HG02763 (cell line): Measurements from ENCODE around the gene SLC35A4.
"Not testable (repeated sequence)": the region's sequence is repeated elsewhere in the genome, so short reads cannot be mapped to it uniquely, and the experiment has no call there.

Experiments used
- ATAC-seq: cut with Tn5 transposase; IDR thresholded peaks from one replicate; pipeline ENCODE4 v1.9.1; 2021; ENCODE audit warnings: mild to moderate bottlenecking, moderate library complexity; ENCODE audit not compliant: unreplicated experiment

SLC35A4 gene

GRCh38 chr5:140557965-140558364, 6.7 kb upstream of the SLC35A4 start:
- ATAC-seq = no peak

- ATAC-seq = no peak
Observed at GRCh38 chr5:140558542-140558941, 6.1 kb upstream of the SLC35A4 start.

GRCh38 chr5:140560227-140560626, 4.4 kb upstream of the SLC35A4 start:
- ATAC-seq = no peak

GRCh38 chr5:140561753-140562523, 2.7 kb upstream of the SLC35A4 start:
- no peak for ATAC-seq

GRCh38 chr5:140563596-140563995, 1.0 kb upstream of the SLC35A4 start:
- no peak for ATAC-seq

DNA sequence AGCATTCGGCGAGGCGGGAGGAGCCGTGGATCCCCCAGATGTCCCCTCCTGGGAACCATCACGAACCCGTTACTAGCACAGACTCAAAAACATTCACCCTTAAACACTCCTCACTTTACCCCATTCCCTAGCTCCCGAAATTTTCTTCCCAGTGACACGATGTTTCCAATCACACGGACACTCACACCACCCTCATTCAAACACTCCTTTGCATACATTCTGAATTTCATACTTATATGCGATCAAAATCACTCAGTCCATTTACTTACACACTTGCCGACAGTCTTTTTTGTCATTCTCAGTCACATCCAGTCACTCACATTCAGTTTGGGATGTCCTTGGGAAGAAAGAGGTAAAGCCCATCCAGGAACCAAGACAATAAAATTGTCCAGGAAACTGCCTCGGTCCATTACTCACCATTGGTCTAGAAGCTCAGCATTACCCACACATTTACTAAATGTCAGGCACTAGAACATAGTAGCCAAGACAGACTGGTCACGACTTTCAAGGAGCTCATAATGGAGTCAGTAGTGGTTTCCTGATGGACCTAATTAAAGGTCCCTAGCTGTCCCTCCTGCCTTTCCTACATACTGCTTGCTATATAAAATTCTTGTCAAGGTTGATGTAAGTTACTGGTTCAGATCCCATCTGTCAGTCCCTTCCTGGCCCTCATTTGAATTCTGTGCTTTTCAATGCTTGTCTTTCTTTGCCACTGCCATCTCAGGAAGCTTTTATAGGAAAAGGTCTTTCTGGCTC, 574 bp downstream of the SLC35A4 start:
- no peak for ATAC-seq

- no peak for ATAC-seq
Observed at GRCh38 chr5:140565780-140566095, 1.1 kb downstream of the SLC35A4 start.

- no peak for ATAC-seq
Observed at GRCh38 chr5:140566665-140567064, 2.0 kb downstream of the SLC35A4 start.

DNA sequence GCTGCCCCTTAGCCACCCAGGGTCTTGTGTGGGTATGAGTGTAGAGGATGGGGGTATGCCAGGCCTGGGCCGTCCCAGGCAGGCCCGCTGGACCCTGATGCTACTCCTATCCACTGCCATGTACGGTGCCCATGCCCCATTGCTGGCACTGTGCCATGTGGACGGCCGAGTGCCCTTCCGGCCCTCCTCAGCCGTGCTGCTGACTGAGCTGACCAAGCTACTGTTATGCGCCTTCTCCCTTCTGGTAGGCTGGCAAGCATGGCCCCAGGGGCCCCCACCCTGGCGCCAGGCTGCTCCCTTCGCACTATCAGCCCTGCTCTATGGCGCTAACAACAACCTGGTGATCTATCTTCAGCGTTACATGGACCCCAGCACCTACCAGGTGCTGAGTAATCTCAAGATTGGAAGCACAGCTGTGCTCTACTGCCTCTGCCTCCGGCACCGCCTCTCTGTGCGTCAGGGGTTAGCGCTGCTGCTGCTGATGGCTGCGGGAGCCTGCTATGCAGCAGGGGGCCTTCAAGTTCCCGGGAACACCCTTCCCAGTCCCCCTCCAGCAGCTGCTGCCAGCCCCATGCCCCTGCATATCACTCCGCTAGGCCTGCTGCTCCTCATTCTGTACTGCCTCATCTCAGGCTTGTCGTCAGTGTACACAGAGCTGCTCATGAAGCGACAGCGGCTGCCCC, 2.6 kb downstream of the SLC35A4 start:
- ATAC-seq = no peak

DNA sequence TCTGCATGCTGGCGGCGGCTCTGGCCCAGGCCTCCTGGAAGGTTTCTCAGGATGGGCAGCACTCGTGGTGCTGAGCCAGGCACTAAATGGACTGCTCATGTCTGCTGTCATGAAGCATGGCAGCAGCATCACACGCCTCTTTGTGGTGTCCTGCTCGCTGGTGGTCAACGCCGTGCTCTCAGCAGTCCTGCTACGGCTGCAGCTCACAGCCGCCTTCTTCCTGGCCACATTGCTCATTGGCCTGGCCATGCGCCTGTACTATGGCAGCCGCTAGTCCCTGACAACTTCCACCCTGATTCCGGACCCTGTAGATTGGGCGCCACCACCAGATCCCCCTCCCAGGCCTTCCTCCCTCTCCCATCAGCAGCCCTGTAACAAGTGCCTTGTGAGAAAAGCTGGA, 3.2 kb downstream of the SLC35A4 start:
- no peak for ATAC-seq

DNA sequence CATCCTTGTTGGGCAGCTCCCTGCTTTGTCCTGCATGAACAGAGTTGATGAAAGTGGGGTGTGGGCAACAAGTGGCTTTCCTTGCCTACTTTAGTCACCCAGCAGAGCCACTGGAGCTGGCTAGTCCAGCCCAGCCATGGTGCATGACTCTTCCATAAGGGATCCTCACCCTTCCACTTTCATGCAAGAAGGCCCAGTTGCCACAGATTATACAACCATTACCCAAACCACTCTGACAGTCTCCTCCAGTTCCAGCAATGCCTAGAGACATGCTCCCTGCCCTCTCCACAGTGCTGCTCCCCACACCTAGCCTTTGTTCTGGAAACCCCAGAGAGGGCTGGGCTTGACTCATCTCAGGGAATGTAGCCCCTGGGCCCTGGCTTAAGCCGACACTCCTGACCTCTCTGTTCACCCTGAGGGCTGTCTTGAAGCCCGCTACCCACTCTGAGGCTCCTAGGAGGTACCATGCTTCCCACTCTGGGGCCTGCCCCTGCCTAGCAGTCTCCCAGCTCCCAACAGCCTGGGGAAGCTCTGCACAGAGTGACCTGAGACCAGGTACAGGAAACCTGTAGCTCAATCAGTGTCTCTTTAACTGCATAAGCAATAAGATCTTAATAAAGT, 3.9 kb downstream of the SLC35A4 start:
- ATAC-seq = no peak

- no peak for ATAC-seq
Observed at GRCh38 chr5:140569197-140569596, 4.6 kb downstream of the SLC35A4 start.

DNA sequence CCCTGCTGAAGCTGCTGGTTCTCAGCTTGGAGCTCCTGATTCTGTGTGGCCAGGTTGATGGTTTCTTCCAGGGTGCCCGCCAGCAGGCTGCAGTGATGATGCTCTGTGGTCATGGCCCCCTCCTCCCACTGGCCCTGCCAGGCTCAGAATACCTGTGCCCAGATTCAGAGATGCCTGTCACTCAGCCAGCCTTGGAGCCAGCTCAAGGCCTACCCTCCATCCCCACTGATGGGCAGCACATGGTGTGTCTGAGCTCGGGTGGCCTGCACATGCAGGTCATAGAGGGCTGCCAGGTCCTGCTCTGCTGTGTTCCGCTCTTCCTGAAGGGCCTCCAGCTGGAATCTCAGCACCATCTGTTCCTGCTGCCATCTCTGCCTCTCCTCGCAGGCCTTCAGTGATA, 5.4 kb downstream of the SLC35A4 start:
- ATAC-seq = no peak

GRCh38 chr5:140570488-140570887, 5.9 kb downstream of the SLC35A4 start:
- ATAC-seq = no peak

GRCh38 chr5:140571105-140571504, 6.5 kb downstream of the SLC35A4 start:
- ATAC-seq = no peak

DNA sequence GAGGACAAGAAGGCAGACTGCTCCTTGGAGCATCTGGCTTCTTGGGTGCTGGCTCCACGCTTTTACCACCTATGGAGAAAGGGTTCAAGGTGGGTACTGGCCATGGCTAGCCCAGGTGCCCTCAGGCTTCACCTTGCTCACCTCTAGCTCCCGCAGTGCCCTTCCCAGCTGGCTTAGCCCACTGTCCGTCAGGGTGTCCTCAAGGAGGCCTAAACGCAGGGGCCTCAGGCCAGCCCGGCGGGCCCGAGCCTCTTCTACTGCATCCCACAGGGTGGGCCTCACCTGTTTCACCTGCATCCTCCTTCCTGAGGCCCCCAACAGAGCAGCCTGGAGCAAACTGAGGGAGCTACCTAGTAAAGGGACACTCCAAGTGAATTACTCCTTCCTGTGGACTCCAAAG, 9.1 kb downstream of the SLC35A4 start:
- ATAC-seq = no peak

- no peak for ATAC-seq
Observed at GRCh38 chr5:140574165-140574564, 9.5 kb downstream of the SLC35A4 start.

DNA sequence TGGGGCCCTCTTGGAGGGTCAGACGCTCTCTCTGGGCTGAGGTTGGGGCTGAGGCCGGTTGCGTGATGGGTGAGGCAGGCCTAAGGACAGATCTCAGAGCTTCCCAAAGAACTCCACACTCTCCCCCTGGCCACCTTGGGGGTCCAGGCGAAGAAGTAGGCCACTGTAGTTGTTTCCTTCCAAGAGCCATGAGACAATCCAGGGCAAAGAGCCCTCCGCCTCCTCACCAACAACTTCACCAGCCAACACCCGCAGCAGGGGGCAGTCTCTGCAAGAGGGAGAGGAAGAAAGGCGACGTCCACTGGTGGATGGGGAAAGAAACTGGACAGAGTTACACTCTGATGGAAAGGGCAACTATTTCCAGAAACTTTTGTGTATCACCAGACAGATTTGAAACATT, 10.7 kb downstream of the SLC35A4 start:
- ATAC-seq = no peak

DNA sequence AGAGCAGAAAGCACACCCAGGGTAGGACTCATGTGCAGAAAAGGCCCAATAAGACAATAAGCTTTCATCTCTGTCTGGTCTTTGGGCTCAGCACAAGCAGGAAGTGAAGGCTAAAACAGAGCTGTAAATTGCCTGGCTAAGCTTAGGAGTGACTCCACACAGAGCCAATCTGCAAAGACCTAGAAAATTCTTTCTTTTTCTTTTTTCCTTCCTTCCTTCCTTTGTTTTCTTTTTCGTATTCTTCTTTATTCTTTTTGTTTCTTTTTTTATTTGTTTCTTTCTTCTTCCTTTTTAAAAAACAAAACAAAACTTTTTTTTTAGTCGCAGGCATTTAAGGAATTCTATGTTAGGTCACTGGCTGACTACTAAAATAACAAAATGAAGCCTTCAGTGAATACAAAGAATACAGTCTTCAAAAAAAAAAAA, 12.2 kb downstream of the SLC35A4 start:
- no peak for ATAC-seq

DNA sequence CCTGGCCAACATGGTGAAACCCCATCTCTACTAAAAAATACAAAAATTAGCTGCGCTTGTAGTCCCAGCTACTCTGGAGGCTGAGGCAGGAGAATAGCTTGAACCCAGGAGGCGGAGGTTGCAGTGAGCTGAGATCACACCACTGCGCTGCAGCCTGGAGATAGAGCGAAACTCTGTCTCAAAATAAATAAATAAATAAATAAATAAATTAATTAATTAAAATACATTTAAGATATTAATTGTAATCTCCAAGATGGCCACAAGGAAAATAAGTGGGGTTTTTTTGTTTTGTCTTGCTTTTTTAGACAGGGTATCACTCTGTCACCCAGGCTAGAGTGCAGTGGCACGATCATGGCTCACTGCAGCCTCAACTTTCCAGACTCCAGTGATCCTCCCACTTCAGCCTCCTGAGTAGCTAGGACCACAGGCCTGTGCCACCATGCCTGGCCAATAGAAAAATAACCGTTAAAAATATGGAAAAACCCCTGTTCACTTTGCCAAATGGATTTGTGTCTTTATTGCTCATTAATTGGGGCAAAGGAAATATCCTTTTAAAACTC, 14.6 kb downstream of the SLC35A4 start:
- not testable (repeated sequence) for ATAC-seq

- no peak for ATAC-seq
Observed at GRCh38 chr5:140587495-140587894, 22.9 kb downstream of the SLC35A4 start.
